ENCODE measurements around the gene TBCB.

GRCh38 chr19:36079389-36079945, 35.8 kb upstream of the TBCB start:
- no peak for TF ChIP-seq CTCF (IDR thresholded peaks at IDR 0.05)
- TF ChIP-seq POLR2A (IDR thresholded peaks at IDR 0.05), result no peak
